T-cell (primary cell): ENCODE measurements around the gene MICAL3. TPM values are rescaled to one million over a fixed set of nuclear protein-coding genes. Genes with fewer than 3 reads are reported as not detected.
"Not testable (repeated sequence)": the region's sequence is repeated elsewhere in the genome, so short reads cannot be mapped to it uniquely, and the experiment has no call there.

Source experiments
- ATAC-seq, 4 experiments: fragments of 200-7000 bp in 3 of 4; fragments of 150-1000 bp in 1 of 4; cut with Tn5 transposase; replicated peaks in 1 of 4; 1 replicate in 3 of 4; 2 replicates in 1 of 4; pipeline ENCODE4 v1.10.0; 2021; ENCODE audit warnings: moderate library complexity in 3 of 4, mild to moderate bottlenecking in 2 of 4, moderate number of reproducible peaks in 1 of 4
- CTCF ChIA-PET, 2 donors: fragments of 300-600 bp; sonication (Branson Sonifier 250); formaldehyde crosslinking; loops; one replicate each; lab custom pipeline; 2022; ENCODE audit warnings: antibody characterized with exemption in 2 of 2; lab: Charles Lee
- POLR2A ChIA-PET, 2 donors: fragments of 300-600 bp; sonication (Branson Sonifier 250); formaldehyde crosslinking; loops; one replicate each; lab custom pipeline; 2022; ENCODE audit warnings: antibody characterized with exemption in 2 of 2; lab: Charles Lee
- DNase-seq, 35 experiments: peaks; one replicate each; pipeline versions ENCODE4 v3.0.0 to v3.0.0-alpha.2; 2013 to 2023
- H3K27ac ChIP-seq: one replicate; pipeline ENCODE4 v1.5.1; 2013; ENCODE audit warnings: low read length
- H3K27me3 ChIP-seq, 2 experiments: replicated peaks in 1 of 2; 1 replicate in 1 of 2; 2 replicates in 1 of 2; pipeline versions ENCODE4 v1.6.1 to v1.7.0; 2013; ENCODE audit warnings: low read length in 1 of 2, mixed read lengths in 1 of 2; ENCODE audit not compliant: control insufficient read depth in 2 of 2, insufficient read depth in 2 of 2; ENCODE audit errors: extremely low read depth in 1 of 2
- H3K36me3 ChIP-seq, 2 donors: 1 replicate in 1 of 2; 2 replicates in 1 of 2; pipeline versions ENCODE4 v1.6.1 to v1.7.0; 2013; ENCODE audit warnings: low read length in 1 of 2; ENCODE audit not compliant: control insufficient read depth in 2 of 2, insufficient read depth in 1 of 2; ENCODE audit errors: extremely low read depth in 1 of 2
- H3K4me1 ChIP-seq, 2 experiments: 1 replicate in 1 of 2; 2 replicates in 1 of 2; pipeline versions ENCODE4 v1.6.1 to v1.7.0; 2013; ENCODE audit warnings: low read length in 2 of 2, mixed read lengths in 1 of 2; ENCODE audit not compliant: insufficient read depth in 2 of 2, control insufficient read depth in 1 of 2; ENCODE audit errors: extremely low read depth in 1 of 2
- H3K4me3 ChIP-seq, 2 donors: 1 replicate in 1 of 2; 2 replicates in 1 of 2; pipeline versions ENCODE4 v1.5.1 to v1.7.0; 2013; ENCODE audit warnings: mild to moderate bottlenecking in 2 of 2, low read length in 1 of 2, moderate library complexity in 1 of 2; ENCODE audit not compliant: control insufficient read depth in 1 of 2; ENCODE audit errors: extremely low read depth in 1 of 2
- H3K9me3 ChIP-seq: 2 replicates; pipeline ENCODE4 v1.7.0; 2013
- H3K27ac Mint-ChIP-seq, 2 donors: one replicate each; pipeline ENCODE4 v1.8.0; 2020 to 2021; ENCODE audit warnings: mild to moderate bottlenecking in 2 of 2, mixed read lengths in 2 of 2
- H3K27me3 Mint-ChIP-seq, 2 donors: one replicate each; pipeline ENCODE4 v1.8.0; 2021 to 2022; ENCODE audit warnings: mixed read lengths in 2 of 2
- H3K36me3 Mint-ChIP-seq: one replicate; pipeline ENCODE4 v1.8.0; 2021; ENCODE audit warnings: mixed read lengths
- H3K4me1 Mint-ChIP-seq, 3 donors: one replicate each; pipeline ENCODE4 v1.8.0; 2020 to 2022; ENCODE audit warnings: mixed read lengths in 3 of 3, mild to moderate bottlenecking in 1 of 3
- H3K4me3 Mint-ChIP-seq, 3 donors: one replicate each; pipeline ENCODE4 v1.8.0; 2020 to 2022; ENCODE audit warnings: mild to moderate bottlenecking in 3 of 3, mixed read lengths in 3 of 3, moderate library complexity in 3 of 3
- H3K9me3 Mint-ChIP-seq, 3 donors: one replicate each; pipeline ENCODE4 v1.8.0; 2020 to 2022; ENCODE audit warnings: mixed read lengths in 3 of 3
- WGBS: methylation state at CpG from one replicate; pipeline ENCODE4 v1.1.5; 2013; ENCODE audit warnings: missing lambda C conversion rate; ENCODE audit not compliant: insufficient coverage; 5-methylcytosine and 5-hydroxymethylcytosine counted together
- total RNA-seq, 35 experiments: library from RNA in 6 of 35; stranded (reverse) in 6 of 35; fragments of 120-200 nt in 1 of 35; gene quantifications; one replicate each; pipeline versions ENCODE4 v1.2.1 to v1.2.4 and lab custom pipeline; 2013 to 2026

Gene MICAL3
- total RNA-seq, result 10 to 100 TPM; 19.1 to 37.5 (median 22.3) TPM
- 12.7 TPM for total RNA-seq (2013)
- 9.6 to 43.5 (median 23.0) reads per million in 29 experiments for total RNA-seq (lab: John Stamatoyannopoulos, UW)

- WGBS, result 2% methylated on average over 49 of the region's 56 CpGs
- H3K36me3 ChIP-seq, result no peaks in the 10 kb centered on the region
- Mint-ChIP-seq H3K36me3 (no peaks in the 10 kb centered on the region), H3K4me3 (peak within 1 kb of the TSS; percentile 85 to 90 (median 90)), H3K27ac (peak within 1 kb of the TSS in 1 of 2 donors; percentile 73), H3K4me1 (peaks cover 10 to 16% (median 13%) of the 10 kb centered on the region in 3 donors), H3K27me3 (peaks cover 36 to 40% of the 10 kb centered on the region in 2 donors), H3K9me3 (no peaks in the 10 kb centered on the region)
- CTCF ChIA-PET, result no interaction called here
- H3K27me3 ChIP-seq, result peaks cover 0 to 41% of the 10 kb centered on the region in 2 experiments
- peak; percentile 95 to 98 (median 96) for ATAC-seq
- H3K4me3 ChIP-seq, result peak within 1 kb of the TSS; percentile 30 to 67
- peaks cover 3 to 13% of the 10 kb centered on the region in 2 experiments for H3K4me1 ChIP-seq
- POLR2A ChIA-PET, result no interaction called here
- no peak within 1 kb of the TSS for H3K27ac ChIP-seq
- peak; percentile 6 to 81 (median 49) for DNase-seq
- H3K9me3 ChIP-seq, result no peaks in the 10 kb centered on the region
Observed at GRCh38 chr22:18024276-18024939, at the start of gene MICAL3. Gene MICAL3, minus strand, starts transcription at chr22:18024561. Its CDS starts 117,749 bp downstream, at chr22:17906812.

GRCh38 chr22:18073927-18074326, 49.6 kb upstream of the MICAL3 start:
- POLR2A ChIA-PET, result interaction anchor here in 1 of 2 donors (0.7 kb wide), 1 partner anchor 11 kb away, joined by 8 read pairs; no protein-coding TSS in a partner anchor
- ATAC-seq, H3K27ac Mint-ChIP-seq, H3K9me3 Mint-ChIP-seq, H3K9me3 ChIP-seq, H3K27me3 ChIP-seq, H3K4me3 Mint-ChIP-seq, H3K27ac ChIP-seq, H3K36me3 Mint-ChIP-seq, H3K27me3 Mint-ChIP-seq, DNase-seq, H3K4me3 ChIP-seq, H3K36me3 ChIP-seq: not testable (repeated sequence)
- peaks cover 24 to 28% (median 25%) of the 10 kb centered on the region in 3 donors for H3K4me1 Mint-ChIP-seq
- H3K4me1 ChIP-seq, result peaks cover 12 to 20% of the 10 kb centered on the region in 2 experiments
- CTCF ChIA-PET, result interaction anchor here in 1 of 2 donors (4.4 kb wide), 1 partner anchor 244 kb away, joined by 41 read pairs; no protein-coding TSS in a partner anchor
- WGBS, result 93% methylated on average over 3 of the region's 4 CpGs

GRCh38 chr22:18073467-18073866, 49.1 kb upstream of the MICAL3 start:
- 67% methylated on average over 1 of the region's 2 CpGs for WGBS
- CTCF ChIA-PET, result interaction anchor here in 1 of 2 donors (4.4 kb wide), 1 partner anchor 244 kb away, joined by 41 read pairs; no protein-coding TSS in a partner anchor
- peaks cover 19 to 23% (median 20%) of the 10 kb centered on the region in 3 donors for H3K4me1 Mint-ChIP-seq

GRCh38 chr22:18071968-18072310, 47.6 kb upstream of the MICAL3 start:
- H3K9me3 Mint-ChIP-seq, result no peaks in the 10 kb centered on the region
- H3K27me3 ChIP-seq, result peaks cover 0 to 11% of the 10 kb centered on the region in 2 experiments
- H3K4me1 Mint-ChIP-seq, result peaks cover 11 to 12% (median 12%) of the 10 kb centered on the region in 3 donors
- POLR2A ChIA-PET, result no interaction called here
- no peak overlapping the region for H3K4me3 Mint-ChIP-seq
- H3K27ac ChIP-seq, result no peak overlapping the region
- H3K9me3 ChIP-seq, result no peaks in the 10 kb centered on the region
- CTCF ChIA-PET, result no interaction called here
- H3K36me3 ChIP-seq, result no peaks in the 10 kb centered on the region
- H3K4me3 ChIP-seq, result no peak overlapping the region
- no peaks in the 10 kb centered on the region for H3K36me3 Mint-ChIP-seq
- peaks cover 8 to 10% of the 10 kb centered on the region in 2 experiments for H3K4me1 ChIP-seq
- WGBS, result no CpG with 5 or more reads among the region's 1 CpG
- DNase-seq (no peak), ATAC-seq (no peak)
- no peak overlapping the region for H3K27ac Mint-ChIP-seq
- H3K27me3 Mint-ChIP-seq, result peaks cover 6 to 12% of the 10 kb centered on the region in 2 donors

More at GRCh38 chr22:18073467-18073866, 49.1 kb upstream of the MICAL3 start:
- POLR2A ChIA-PET, result no interaction called here
- Mint-ChIP-seq H3K27ac (no peak overlapping the region), H3K36me3 (no peaks in the 10 kb centered on the region), H3K27me3 (peaks cover 0 to under 1% of the 10 kb centered on the region in 2 donors), H3K4me3 (no peak overlapping the region), H3K9me3 (no peaks in the 10 kb centered on the region)
- Histone ChIP-seq H3K4me1 (peaks cover 12 to 16% of the 10 kb centered on the region in 2 experiments), H3K36me3 (no peaks in the 10 kb centered on the region), H3K4me3 (no peak overlapping the region), H3K27me3 (no peaks in the 10 kb centered on the region), H3K27ac (no peak overlapping the region), H3K9me3 (no peaks in the 10 kb centered on the region)
- ATAC-seq, result no peak
- DNase-seq, result no peak

GRCh38 chr22:18071307-18071967, 47.1 kb upstream of the MICAL3 start:
- H3K4me3 ChIP-seq, CTCF ChIA-PET, H3K27ac ChIP-seq, H3K9me3 ChIP-seq, H3K4me1 ChIP-seq, H3K27ac Mint-ChIP-seq, ATAC-seq, H3K36me3 ChIP-seq, H3K4me3 Mint-ChIP-seq, H3K36me3 Mint-ChIP-seq, H3K9me3 Mint-ChIP-seq, H3K4me1 Mint-ChIP-seq, DNase-seq: not testable (repeated sequence)
- POLR2A ChIA-PET, result interaction anchor here in 1 of 2 donors (0.6 kb wide), 1 partner anchor 23 kb away, joined by 5 read pairs; no protein-coding TSS in a partner anchor
- H3K27me3 Mint-ChIP-seq, result peaks cover 8 to 17% of the 10 kb centered on the region in 2 donors
- peaks cover 0 to 16% of the 10 kb centered on the region in 2 experiments for H3K27me3 ChIP-seq
- no CpG with 5 or more reads among the region's 7 CpGs for WGBS

GRCh38 chr22:18070556-18071306, 46.4 kb upstream of the MICAL3 start:
- Histone ChIP-seq H3K4me1 (no peaks in the 10 kb centered on the region), H3K4me3 (no peak overlapping the region), H3K27me3 (peaks cover 0 to 22% of the 10 kb centered on the region in 2 experiments), H3K9me3 (no peaks in the 10 kb centered on the region), H3K36me3 (no peaks in the 10 kb centered on the region), H3K27ac (no peak overlapping the region)
- H3K27ac Mint-ChIP-seq, result no peak overlapping the region
- ChIA-PET POLR2A (no interaction called here), CTCF (interaction anchor here in 1 of 2 donors (1.0 kb wide), 1 partner anchor 240 kb away, joined by 3 read pairs; no protein-coding TSS in a partner anchor)
- peaks cover 15 to 24% of the 10 kb centered on the region in 2 donors for H3K27me3 Mint-ChIP-seq
- DNase-seq (no peak), ATAC-seq (no peak)
- H3K9me3 Mint-ChIP-seq, result no peaks in the 10 kb centered on the region
- peaks cover under 1 to 7% (median under 1%) of the 10 kb centered on the region in 3 donors for H3K4me1 Mint-ChIP-seq
- H3K4me3 Mint-ChIP-seq, result no peak overlapping the region
- H3K36me3 Mint-ChIP-seq, result no peaks in the 10 kb centered on the region
- 85% methylated on average over 10 of the region's 14 CpGs for WGBS
